C4-2B (cell line): ENCODE results near the gene TMEM45B.

Experiments
- ZFX ChIP-seq: fragments of 450-650 bp; IDR thresholded peaks from 2 replicates; pipeline ENCODE4 v1.6.1; 2017
- TF ChIP-seq, protein P1 (sequence below): fragments of 450-650 bp; conservative IDR thresholded peaks from 2 replicates; pipeline ENCODE4 v1.5.1; 2017; ENCODE audit warnings: mild to moderate bottlenecking

DNA sequence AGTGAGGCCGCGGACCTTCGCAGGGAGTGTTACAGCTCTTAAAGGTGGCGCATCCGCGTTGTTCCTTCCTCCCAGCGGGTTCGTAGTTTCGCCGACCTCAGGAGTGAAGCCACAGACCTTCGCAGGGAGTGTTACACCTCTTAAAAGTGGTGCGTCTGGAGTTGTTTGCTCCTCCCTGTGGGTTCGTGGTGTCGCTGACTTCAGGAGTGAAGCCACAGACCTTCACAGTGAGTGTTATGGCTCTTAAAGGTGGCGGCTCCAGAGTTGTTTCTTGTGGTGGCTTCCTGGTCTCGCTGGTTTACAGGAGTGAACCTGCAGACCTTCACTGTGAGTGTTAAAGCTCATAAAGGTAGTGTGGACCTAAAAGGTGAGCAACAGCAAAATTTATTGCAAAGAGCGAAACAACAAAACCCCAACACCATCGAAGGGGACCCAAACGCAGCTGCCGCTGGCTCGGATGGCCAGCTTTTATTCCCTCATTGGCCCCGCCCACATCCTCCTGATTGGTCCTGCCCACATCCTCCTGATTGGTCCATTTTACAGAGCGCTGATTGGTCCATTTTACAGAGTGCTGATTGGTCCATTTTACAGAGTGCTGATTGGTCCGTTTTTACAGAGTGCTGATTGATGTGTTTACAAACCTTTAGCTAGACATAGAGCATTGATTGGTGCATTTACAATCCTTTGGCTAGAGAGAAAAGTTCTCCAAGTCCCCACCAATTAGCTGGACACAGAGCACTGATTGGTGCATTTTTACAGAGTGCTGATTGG, 1.2 kb upstream of the TMEM45B start:
- TF ChIP-seq, protein P1, sequence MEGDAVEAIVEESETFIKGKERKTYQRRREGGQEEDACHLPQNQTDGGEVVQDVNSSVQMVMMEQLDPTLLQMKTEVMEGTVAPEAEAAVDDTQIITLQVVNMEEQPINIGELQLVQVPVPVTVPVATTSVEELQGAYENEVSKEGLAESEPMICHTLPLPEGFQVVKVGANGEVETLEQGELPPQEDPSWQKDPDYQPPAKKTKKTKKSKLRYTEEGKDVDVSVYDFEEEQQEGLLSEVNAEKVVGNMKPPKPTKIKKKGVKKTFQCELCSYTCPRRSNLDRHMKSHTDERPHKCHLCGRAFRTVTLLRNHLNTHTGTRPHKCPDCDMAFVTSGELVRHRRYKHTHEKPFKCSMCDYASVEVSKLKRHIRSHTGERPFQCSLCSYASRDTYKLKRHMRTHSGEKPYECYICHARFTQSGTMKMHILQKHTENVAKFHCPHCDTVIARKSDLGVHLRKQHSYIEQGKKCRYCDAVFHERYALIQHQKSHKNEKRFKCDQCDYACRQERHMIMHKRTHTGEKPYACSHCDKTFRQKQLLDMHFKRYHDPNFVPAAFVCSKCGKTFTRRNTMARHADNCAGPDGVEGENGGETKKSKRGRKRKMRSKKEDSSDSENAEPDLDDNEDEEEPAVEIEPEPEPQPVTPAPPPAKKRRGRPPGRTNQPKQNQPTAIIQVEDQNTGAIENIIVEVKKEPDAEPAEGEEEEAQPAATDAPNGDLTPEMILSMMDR: no peak
- TF ChIP-seq ZFX: no peak
